CD14-positive monocyte (primary cell): ENCODE measurements around the gene PIGV. TPM values are rescaled to one million over a fixed set of nuclear protein-coding genes. Genes with fewer than 3 reads are reported as not detected.
A peak's percentile ranks its signal among the peaks of the same experiment; 100 is the strongest.

Experiments
- DNase-seq, 3 donors: peaks; one replicate each; pipeline ENCODE4 v3.0.0-alpha.2; 2011 to 2022
- H2AFZ ChIP-seq: 2 replicates; pipeline ENCODE4 v1.6.0; 2012; ENCODE audit warnings: mild to moderate bottlenecking, low read depth, low read length, inconsistent platforms; ENCODE audit not compliant: insufficient read depth, poor library complexity, severe bottlenecking
- H3K27ac ChIP-seq, 2 donors: 1 replicate in 1 of 2; 2 replicates in 1 of 2; pipeline ENCODE4 v1.5.1; 2012 to 2013; ENCODE audit warnings: low read length in 2 of 2, control low read depth in 1 of 2, inconsistent platforms in 1 of 2, low read depth in 1 of 2, mild to moderate bottlenecking in 1 of 2
- H3K27me3 ChIP-seq, 2 donors: one replicate each; pipeline versions ENCODE4 v1.6.0 to v1.6.1; 2011 to 2013; ENCODE audit warnings: low read length in 2 of 2; ENCODE audit not compliant: control insufficient read depth in 2 of 2, insufficient read depth in 2 of 2
- H3K36me3 ChIP-seq, 2 donors: replicated peaks in 1 of 2; 1 replicate in 1 of 2; 2 replicates in 1 of 2; pipeline versions ENCODE4 v1.5.1 to v1.6.1; 2012 to 2013; ENCODE audit warnings: low read length in 2 of 2, control low read depth in 1 of 2, inconsistent platforms in 1 of 2, mild to moderate bottlenecking in 1 of 2; ENCODE audit not compliant: insufficient read depth in 2 of 2, control insufficient read depth in 1 of 2
- H3K4me1 ChIP-seq, 2 donors: 1 replicate in 1 of 2; 2 replicates in 1 of 2; pipeline versions ENCODE4 v1.5.1 to v1.6.1; 2012 to 2013; ENCODE audit warnings: low read length in 2 of 2, control low read depth in 1 of 2, inconsistent platforms in 1 of 2, mild to moderate bottlenecking in 1 of 2, moderate library complexity in 1 of 2; ENCODE audit not compliant: insufficient read depth in 2 of 2, control insufficient read depth in 1 of 2
- H3K4me2 ChIP-seq: replicated peaks from 2 replicates; pipeline ENCODE3; 2012; ENCODE audit warnings: low read length, moderate library complexity, mild to moderate bottlenecking; ENCODE audit not compliant: poor library complexity, severe bottlenecking; ENCODE audit errors: extremely low read depth
- H3K4me3 ChIP-seq, 3 experiments: fragments of 200-600 bp in 1 of 3; sonication (generic) in 1 of 3; replicated peaks in 1 of 3; 1 replicate in 2 of 3; 2 replicates in 1 of 3; pipeline ENCODE4 v1.5.1; 2011 to 2013; ENCODE audit warnings: low read length in 3 of 3, mild to moderate bottlenecking in 3 of 3, control low read depth in 2 of 3, low read depth in 2 of 3, inconsistent platforms in 1 of 3, moderate library complexity in 1 of 3
- H3K79me2 ChIP-seq: 2 replicates; pipeline ENCODE4 v1.6.0; 2012; ENCODE audit warnings: mild to moderate bottlenecking, control low read depth, inconsistent platforms, low read length, moderate library complexity; ENCODE audit not compliant: insufficient read depth
- H3K9ac ChIP-seq: 2 replicates; pipeline ENCODE4 v1.6.0; 2017; ENCODE audit warnings: low read length, mild to moderate bottlenecking; ENCODE audit not compliant: insufficient read depth, poor library complexity, severe bottlenecking
- H3K9me3 ChIP-seq, 2 donors: replicated peaks in 1 of 2; 1 replicate in 1 of 2; 2 replicates in 1 of 2; pipeline versions ENCODE4 v1.5.1 to v1.6.1; 2012 to 2013; ENCODE audit warnings: low read length in 2 of 2, control low read depth in 1 of 2; ENCODE audit not compliant: control insufficient read depth in 1 of 2, insufficient read depth in 1 of 2
- H4K20me1 ChIP-seq: 2 replicates; pipeline ENCODE4 v1.6.0; 2012; ENCODE audit warnings: mild to moderate bottlenecking, low read length, control low read depth, moderate library complexity; ENCODE audit not compliant: insufficient read depth
- H3K27ac Mint-ChIP-seq, 7 donors: one replicate each; pipeline ENCODE4 v1.8.0; 2020; ENCODE audit warnings: mild to moderate bottlenecking in 7 of 7, mixed read lengths in 7 of 7, moderate library complexity in 6 of 7, inconsistent platforms in 2 of 7
- H3K27me3 Mint-ChIP-seq, 3 donors: one replicate each; pipeline ENCODE4 v1.8.0; 2021 to 2022; ENCODE audit warnings: low read depth in 3 of 3, mild to moderate bottlenecking in 3 of 3, mixed read lengths in 3 of 3, moderate library complexity in 3 of 3, inconsistent platforms in 1 of 3
- H3K36me3 Mint-ChIP-seq, 2 donors: one replicate each; pipeline ENCODE4 v1.8.0; 2020; ENCODE audit warnings: mixed read lengths in 2 of 2, inconsistent platforms in 1 of 2, mild to moderate bottlenecking in 1 of 2
- H3K4me1 Mint-ChIP-seq: one replicate; pipeline ENCODE4 v1.8.0; 2020; ENCODE audit warnings: mild to moderate bottlenecking, mixed read lengths
- H3K4me3 Mint-ChIP-seq, 2 donors: one replicate each; pipeline ENCODE4 v1.8.0; 2020; ENCODE audit warnings: mild to moderate bottlenecking in 2 of 2, mixed read lengths in 2 of 2, moderate library complexity in 1 of 2
- H3K9me3 Mint-ChIP-seq, 7 donors: one replicate each; pipeline ENCODE4 v1.8.0; 2020 to 2022; ENCODE audit warnings: mixed read lengths in 7 of 7, mild to moderate bottlenecking in 6 of 7, moderate library complexity in 6 of 7, inconsistent platforms in 2 of 7
- CTCF ChIP-seq: fragments of 200-600 bp; IDR thresholded peaks from one replicate; pipeline ENCODE4 v1.8.0; 2022; ENCODE audit warnings: antibody characterized with exemption, mild to moderate bottlenecking
- WGBS: methylation state at CpG from one replicate; pipeline ENCODE4 v1.1.5; 2013; ENCODE audit warnings: missing lambda C conversion rate; ENCODE audit not compliant: insufficient coverage; 5-methylcytosine and 5-hydroxymethylcytosine counted together
- intact Hi-C, 2 donors: fragments of 100-400 bp; cut with micrococcal nuclease; formaldehyde crosslinking; loops; one replicate each; pipeline versions ENCODE4 v1.15.0 to v1.15.1; 2023
- polyA plus RNA-seq, 3 donors: library from polyadenylated mRNA; depleted of rRNA in 1 of 3; unstranded in 2 of 3; stranded (reverse) in 1 of 3; fragments of 300-500 nt in 2 of 3; fragments of >200 nt in 1 of 3; fragmentation: Illumina TruSeq in 2 of 3; gene quantifications; 1 replicate in 2 of 3; 2 replicates in 1 of 3; pipeline ENCODE4 v1.2.3, GENCODE V29; 2012 to 2021

The PIGV gene
- polyA plus RNA-seq, 3 donors: 5.7 to 9.5 (median 8.3) TPM

GRCh38 chr1:26740023-26740634, 47.6 kb upstream of the PIGV start:
- H3K36me3 Mint-ChIP-seq: peaks cover 51 to 84% of the 10 kb centered on the region in 2 donors

GRCh38 chr1:26740952-26741351, 46.8 kb upstream of the PIGV start:
- Mint-ChIP-seq H3K27ac (peak overlapping the region in 5 of 7 donors; percentile 13 to 81 (median 16)), H3K27me3 (no peaks in the 10 kb centered on the region), H3K36me3 (peaks cover 47 to 84% of the 10 kb centered on the region in 2 donors), H3K4me1 (peaks cover 55% of the 10 kb centered on the region), H3K9me3 (peaks cover 0 to 5% (median 0%) of the 10 kb centered on the region in 7 donors), H3K4me3 (no peak overlapping the region)
- peaks cover 35 to 57% of the 10 kb centered on the region in 2 donors for H3K4me1 ChIP-seq
- 98% methylated on average over 5 of the region's 5 CpGs for WGBS
- no peak for DNase-seq
- H3K79me2 ChIP-seq: peaks cover 94% of the 10 kb centered on the region
- peaks cover 49 to 76% of the 10 kb centered on the region in 2 donors for H3K36me3 ChIP-seq
- no peak overlapping the region for H3K9ac ChIP-seq
- H3K4me3 ChIP-seq: no peak overlapping the region
- H3K4me2 ChIP-seq: no peak overlapping the region
- TF ChIP-seq CTCF: no peak
- H3K9me3 ChIP-seq: no peaks in the 10 kb centered on the region
- peak overlapping the region in 1 of 2 donors; percentile 89 for H3K27ac ChIP-seq
- intact Hi-C loops: loop anchor here in 1 of 2 donors (5.0 kb wide), 2 partner anchors 44 to 46 kb away; partner anchors contain the start of genes ARID1A and PIGV
- peaks cover 95% of the 10 kb centered on the region for H4K20me1 ChIP-seq
- H3K27me3 ChIP-seq: no peaks in the 10 kb centered on the region
- H2AFZ ChIP-seq: no peak overlapping the region

More at GRCh38 chr1:26740023-26740634, 47.6 kb upstream of the PIGV start:
- Mint-ChIP-seq H3K4me1 (peaks cover 52% of the 10 kb centered on the region), H3K27me3 (no peaks in the 10 kb centered on the region), H3K4me3 (no peak overlapping the region), H3K27ac (peak overlapping the region in 5 of 7 donors; percentile 5 to 70 (median 55)), H3K9me3 (peaks cover 0 to 5% (median 0%) of the 10 kb centered on the region in 7 donors)
- H3K4me3 ChIP-seq: no peak overlapping the region
- 86% methylated on average over 1 of the region's 3 CpGs for WGBS
- peaks cover 94% of the 10 kb centered on the region for H3K79me2 ChIP-seq
- no peak overlapping the region for H2AFZ ChIP-seq
- no peak for TF ChIP-seq CTCF
- no peak for DNase-seq
- H3K4me2 ChIP-seq: no peak overlapping the region
- H3K27me3 ChIP-seq: no peaks in the 10 kb centered on the region
- H3K9me3 ChIP-seq: no peaks in the 10 kb centered on the region
- H3K4me1 ChIP-seq: peaks cover 28 to 50% of the 10 kb centered on the region in 2 donors
- intact Hi-C loops: loop anchor here in 1 of 2 donors (5.0 kb wide), 2 partner anchors 43 to 47 kb away; partner anchors contain the start of genes ARID1A and PIGV
- peaks cover 95% of the 10 kb centered on the region for H4K20me1 ChIP-seq
- peak overlapping the region in 1 of 2 donors; percentile 66 for H3K27ac ChIP-seq
- peaks cover 53 to 76% of the 10 kb centered on the region in 2 donors for H3K36me3 ChIP-seq
- no peak overlapping the region for H3K9ac ChIP-seq
